NK-92 treated with Interleukin-12 subunit alpha and Interleukin-12 subunit beta, amount 100 ng/mL, for 24 hours (cell line): Measurements from ENCODE around the gene CARD10.
A peak's percentile ranks its signal among the peaks of the same experiment; 100 is the strongest.
"Not testable (repeated sequence)": the region's sequence is repeated elsewhere in the genome, so short reads cannot be mapped to it uniquely, and the experiment has no call there.

Source experiments
- DNase-seq: peaks from one replicate; lab custom pipeline; 2025; lab: John Stamatoyannopoulos, UW

Gene CARD10

DNA sequence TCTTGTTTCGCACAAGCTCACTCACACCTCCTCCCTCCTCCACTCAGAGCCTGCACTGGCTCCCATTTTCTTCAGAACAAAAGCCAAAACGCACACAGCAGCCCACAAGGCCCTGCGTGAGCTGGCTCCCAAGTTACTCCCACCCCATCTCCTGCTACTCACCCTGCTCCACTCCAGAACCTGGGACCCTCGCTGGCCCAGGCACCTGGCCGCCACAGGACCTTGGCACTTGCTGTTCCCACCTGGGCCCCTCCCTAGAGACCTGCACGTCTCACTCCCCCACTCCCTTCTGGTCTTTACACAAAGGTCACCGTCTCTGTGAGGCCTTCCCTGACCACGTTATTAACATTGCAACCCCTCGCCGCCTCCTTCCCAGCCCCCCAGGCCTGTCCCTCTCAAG, 32.1 kb downstream of the CARD10 start:
- no peak for DNase-seq

DNA sequence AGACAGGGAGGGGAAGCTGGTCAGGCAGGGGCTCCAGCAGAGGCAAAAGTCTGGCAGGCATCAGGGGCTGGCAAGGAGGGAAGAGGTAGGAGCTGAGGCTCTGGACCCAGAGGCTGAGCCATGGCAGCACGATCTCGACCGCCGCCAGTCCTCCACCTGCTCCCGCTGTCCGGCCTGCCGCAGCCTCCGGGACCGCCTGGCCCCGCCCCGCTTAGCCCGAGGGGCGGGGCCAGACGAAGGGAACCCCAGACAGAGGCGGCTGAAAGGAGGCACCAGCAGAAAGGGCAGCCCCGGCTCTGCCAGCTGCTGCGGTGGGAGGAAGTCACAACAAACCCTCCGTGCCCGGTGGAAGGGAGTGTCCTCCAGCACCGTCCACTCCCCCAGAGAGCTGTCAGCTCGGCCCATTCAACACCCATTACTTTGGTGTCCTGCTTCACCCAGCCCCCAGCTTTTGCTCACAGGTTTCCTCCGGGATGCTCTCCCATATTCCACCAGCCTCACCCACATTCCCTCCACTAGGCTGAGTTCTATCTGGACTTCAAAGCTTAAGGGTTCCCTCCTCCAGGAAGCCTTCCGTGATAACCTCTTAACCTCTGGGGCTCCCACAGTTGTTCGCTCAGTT, 32.9 kb downstream of the CARD10 start, which contains the start of gene MFNG:
Gene MFNG (minus strand): TSS at position 161 of the 622 bp plus-strand sequence. CDS start 207 bp downstream, outside the sequence.
- DNase-seq: peak; percentile 65

DNA sequence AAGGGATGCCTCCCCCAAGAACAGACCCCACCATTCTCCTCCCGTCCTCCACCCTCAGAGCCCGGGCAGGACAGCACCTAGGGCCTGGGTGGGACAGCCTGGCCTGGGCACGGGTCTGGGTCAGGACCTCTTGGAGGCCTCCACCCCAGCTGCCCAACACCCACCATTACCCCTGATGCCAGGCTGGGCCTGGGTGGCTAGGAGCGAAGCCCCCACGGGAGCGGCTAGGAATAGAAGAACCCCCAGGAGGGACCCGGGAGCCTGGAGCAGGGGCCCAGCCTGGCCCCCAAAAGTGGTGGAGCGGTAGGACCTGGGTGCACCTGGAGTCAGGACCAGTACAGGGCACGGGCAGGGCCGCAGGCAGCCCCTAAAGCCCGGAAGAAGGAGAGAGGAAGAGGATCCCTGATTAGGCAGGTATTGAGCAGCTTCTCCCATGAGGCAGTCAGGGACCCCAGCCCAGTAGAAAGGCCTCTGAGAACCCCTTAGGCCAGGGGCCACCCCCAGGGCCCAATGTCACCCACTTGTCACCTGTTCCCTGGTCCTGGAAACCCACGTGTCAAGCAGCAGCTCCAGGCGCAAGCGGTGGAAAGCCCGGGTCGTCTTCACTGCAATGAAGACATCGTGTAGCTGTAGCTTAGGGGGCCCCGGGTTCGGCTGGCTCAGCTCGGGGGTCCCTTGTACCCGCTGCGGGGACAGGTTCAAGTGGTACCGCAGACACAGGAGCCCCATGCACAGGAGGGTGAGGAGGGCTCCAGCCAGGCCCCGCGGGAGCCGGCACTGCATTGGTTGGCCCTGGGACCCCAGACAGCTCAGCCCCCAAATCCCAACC, 33.6 kb downstream of the CARD10 start:
- no peak for DNase-seq

DNA sequence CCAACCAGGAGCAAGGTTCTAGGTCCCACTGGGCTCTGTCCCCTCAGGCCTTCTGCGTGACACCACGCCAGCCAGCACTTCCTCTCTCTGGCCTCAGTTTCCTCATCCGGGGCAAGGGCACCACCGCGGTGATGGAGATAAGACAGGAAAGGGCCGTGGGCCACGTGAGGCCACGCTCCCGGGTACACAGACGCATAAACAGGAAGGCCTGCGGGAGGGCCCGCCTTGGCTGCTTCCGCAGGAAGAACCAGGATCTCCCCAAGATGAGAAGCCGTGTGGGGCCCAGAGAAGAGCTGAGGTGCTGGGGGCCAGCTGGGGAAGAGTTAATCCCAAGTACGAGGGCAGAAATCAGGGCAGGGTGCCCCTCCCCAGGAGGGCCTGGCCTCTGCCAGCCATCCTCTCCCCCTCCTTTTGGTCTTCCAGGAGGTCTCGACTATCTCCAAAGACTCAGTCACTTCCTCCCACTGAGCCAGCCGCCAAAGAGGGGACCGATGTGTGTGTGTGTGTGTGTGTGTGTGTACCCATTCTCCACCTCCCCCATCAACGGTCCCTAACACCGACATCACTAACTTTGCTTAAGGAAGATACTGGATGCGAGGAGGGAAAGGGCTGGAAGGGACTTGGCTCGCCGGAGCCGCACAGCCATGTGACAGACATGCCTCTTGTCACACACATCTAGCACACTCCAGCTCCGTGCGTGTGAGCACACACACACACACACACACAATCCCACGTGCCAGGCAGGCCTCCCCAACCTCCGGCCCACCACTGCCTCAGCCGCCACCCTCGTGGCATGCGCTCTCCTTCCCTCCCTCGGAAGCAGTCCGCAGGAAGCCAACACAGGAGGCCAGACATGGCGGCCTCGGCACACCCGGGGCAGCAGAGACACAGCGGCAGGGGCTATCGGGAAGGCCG, 34.5 kb downstream of the CARD10 start:
- DNase-seq: peak; percentile 66

DNA sequence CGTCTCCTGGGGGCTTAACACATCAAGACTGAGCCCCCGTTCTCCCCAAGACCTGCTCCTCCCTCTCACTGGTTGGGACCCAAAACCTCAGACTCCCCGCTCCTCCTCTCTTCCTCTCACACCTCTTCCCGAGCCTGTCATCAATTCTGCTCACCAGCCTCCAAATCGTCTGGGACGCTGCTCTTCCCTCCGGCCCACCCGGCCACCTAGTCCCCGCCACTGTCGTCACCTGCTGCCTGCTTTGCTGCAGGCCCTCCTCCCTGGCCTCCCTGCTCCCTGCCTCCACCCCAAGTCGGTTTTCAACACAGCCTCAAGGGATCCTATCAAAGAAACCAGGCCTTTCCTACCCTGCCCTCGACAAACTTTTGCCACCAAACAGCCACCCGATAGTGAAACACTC, 36.2 kb downstream of the CARD10 start:
- DNase-seq: no peak

DNA sequence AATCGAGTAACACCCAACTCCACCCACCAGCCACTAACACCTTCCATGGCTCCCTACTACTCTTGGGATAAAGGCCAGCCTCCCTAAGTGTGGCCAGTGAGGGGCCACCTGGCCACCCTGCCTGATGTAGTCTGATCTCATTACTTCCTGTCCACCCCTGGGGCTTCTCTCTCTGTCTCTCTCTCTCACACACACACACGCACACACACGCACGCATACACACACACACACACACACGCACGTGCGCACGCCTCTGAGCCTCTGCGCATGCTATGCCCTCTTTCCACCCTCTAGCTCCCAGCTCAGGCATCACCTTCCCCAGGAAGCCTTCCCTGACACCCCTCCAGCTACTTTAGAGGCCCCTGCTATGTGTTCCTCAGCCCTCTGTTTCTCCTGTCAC, 37.0 kb downstream of the CARD10 start:
- DNase-seq: no peak

DNA sequence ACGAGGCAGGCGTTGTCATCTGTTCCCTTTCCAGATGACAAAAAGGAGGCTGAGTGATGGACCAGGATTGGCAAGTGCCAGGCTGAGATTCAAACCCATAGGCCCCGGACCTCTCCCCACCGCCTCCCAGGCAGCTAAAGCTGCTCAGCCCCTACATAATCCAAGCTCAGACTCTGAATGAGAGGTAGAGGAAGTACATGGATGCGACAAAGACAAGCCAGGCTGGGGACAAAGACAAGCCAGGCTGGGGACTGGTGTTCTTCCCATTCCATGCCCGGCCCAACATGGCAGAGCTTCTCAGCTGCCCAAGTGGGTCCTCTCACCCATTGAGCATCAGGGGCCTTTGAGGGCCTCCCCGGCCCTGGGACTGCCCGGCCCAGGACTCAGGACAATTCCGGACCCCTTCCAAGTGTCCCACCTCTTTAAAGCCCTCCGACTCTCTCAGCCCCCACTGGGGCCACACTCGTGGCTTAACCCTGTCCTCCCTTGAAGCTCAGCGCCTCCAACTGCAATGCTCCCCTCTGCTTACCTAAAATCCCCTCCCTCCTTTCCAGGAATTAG, 37.8 kb downstream of the CARD10 start:
- DNase-seq: no peak

DNA sequence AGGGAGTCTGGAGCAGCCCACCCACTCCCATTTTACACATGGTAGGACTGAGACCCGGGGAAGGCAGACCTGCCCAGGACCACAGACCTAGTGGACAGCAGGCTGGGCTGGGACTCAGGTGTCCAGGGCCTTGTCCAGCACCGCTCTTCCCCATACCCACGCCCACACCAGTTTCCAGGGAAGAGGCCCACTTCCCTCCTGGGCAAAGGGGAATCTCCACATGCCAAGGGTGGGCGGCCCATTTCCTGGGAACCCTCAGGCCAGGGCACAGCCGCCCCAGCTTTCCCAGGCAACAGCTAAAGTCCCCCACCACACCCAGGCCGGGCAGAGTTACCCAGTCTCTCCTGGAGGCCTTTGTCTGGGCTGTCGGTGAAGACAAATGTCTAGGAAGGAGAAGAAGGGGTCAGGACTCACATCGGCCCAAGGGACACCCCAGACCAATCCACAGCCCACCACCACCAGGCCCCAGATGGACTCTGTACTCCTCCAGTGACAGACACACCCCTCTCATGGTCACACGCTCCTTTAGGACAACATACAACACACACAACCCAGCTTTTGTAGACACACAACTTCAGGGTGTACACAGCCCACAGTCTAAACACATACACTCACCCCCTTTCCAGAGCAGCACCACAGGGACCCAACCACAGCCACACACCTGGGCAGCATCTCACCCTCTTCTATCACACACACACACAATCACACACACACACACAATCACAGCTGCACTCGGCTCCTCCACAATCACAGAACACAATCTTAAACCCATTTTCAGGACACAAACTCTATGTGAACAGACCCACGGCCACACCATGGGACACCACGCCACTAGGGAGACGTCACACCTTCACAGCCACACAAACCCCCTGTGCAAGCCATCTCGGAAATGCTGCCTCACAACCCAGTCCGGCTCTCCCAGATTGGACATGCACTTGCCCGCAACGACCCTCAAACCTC, 38.5 kb downstream of the CARD10 start:
- DNase-seq: no peak

DNA sequence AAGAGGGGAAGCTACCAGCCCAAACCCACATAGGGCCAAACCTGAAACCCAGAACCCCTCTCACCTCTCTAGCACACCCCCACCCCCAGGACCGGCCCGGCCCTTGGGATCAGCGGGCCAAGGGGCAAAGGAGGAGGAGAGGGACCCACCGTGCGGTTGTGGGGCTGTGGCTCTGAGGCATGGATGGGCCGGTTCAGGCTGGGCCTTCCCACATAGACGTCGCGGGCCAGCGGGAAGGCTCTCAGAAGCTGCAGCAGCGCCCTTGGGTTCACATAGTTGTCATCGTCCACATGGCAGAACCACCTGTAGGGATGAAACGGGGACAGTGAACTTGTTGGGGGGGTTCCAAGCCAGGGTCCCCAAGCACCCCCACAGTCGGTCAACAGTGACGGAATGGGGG, 40.0 kb downstream of the CARD10 start:
- no peak for DNase-seq

DNA sequence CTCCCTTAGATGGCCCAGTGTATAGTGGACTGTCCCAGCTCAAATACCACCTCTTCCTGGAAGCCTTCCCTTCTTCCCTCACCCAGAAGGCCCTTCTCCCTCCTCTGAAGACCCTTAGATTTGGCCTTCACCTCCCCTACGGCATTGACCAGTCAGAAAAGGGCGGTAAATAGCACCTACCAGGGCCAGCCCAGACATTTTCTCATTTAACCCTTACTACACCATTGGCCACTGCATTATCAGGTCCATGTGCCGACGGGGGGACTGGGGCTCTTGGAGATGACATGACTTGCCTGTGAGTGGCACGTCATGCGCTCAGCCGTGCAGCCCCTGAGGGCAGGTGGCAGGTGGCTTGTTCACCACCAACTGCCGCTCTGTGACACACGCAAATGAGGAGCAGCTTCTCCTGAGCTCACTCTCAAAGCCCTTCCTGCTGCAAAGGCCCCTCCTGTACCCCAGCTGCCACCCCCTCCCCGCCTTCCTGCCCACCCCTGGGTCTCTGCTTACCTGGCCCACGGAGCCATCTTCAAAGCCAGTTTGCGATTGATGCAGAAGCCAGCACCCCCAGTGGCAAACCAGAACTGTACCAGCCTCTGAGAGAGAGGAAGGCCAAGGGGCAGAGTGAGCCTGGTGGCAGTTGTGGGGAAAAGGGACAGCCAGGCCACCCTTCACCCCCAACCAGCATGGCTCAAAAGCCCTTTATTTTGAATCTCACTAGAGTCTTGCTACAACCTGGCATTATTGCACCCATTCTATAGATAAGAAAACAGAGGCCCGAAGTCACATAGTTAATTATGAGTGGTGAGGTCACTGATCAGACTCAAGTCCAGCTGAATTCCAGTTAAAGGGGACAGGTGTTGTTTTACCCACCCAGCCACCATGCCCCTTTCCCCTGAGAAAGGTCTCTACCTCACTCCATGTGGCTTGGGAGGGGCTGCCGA, 42.6 kb downstream of the CARD10 start:
- no peak for DNase-seq

DNA sequence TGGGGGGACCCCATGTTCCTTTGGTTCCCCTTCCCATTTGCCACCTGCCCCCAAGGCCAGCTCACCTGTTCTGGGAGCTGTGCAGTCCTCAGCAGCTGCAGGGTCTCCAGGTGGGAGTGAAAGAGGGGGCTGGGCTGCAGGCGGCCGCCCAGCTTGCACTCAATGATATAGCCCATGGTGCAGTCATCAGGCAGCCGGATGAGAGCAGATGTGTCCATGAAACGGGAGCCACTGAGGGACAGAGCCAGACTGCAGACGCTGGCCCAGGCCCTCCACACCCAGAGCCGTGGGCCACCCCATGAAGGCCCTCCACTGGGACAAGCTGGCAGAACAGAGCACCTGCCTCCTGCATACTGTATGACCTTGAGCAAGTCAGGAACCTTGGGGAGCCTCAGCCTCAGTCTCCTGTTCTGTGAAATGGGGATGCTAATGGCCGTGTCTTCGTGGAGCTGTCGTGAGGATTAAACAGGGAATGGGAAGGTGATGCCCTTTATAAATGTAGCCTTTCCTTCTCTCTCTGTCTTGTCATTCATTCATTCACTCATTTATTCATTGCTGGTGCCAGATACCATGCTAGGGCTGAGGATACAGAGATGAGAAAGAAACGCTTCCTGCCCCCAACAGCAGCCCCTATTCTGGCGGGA, 44.6 kb downstream of the CARD10 start:
- DNase-seq: no peak

DNA sequence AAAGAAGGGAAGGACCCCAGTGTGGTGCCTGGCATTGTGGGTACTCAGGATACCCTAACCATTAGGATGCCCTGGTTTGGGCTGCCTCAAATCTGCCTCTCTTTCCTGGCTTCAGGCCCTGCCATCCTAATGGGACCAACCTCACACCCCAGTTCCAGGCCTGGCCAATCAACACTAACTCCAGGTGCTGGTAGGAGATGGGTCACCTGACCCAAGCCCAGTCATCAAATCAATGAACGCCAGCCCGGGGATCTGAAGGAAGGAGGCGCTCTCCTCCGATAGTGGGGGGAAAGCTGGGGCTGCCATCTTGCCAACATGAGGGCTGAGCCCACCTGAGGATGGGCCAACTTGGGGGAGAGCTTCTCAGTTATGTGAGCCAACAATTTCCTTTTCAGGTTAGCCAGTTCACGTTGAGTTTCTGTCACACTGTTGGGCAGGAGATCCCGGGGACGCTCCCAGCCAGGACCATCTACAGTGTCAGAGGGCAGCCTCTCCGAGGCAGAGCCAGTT, 45.7 kb downstream of the CARD10 start:
- no peak for DNase-seq

DNA sequence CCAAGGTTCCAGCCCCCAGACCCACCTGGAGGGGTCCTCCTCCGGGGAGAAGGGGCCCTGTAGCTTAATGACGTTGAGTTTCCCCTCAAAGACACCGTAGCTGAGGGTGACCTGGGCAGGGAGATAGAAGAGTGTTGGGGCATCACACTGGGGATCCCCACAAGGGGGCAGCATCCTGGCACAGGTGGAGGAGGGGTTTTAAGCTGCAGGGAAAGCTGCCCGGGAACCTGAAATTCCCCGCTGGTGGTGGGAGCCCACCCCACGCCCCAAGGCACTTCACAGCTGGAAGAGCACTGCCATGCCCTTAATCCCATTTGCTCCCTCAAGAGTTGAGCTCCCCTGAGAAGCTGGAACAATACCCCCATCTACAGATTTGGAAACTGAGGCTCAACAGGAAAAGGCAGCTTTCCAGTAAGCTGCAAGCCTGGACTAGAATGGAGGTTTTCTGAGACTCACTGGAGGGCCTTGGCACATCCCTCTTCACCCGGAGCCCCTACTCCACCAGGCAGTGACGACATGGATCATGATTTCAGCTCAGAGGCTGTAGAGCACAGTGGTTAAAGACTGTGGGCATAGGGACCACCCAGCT, 46.7 kb downstream of the CARD10 start:
- no peak for DNase-seq

DNA sequence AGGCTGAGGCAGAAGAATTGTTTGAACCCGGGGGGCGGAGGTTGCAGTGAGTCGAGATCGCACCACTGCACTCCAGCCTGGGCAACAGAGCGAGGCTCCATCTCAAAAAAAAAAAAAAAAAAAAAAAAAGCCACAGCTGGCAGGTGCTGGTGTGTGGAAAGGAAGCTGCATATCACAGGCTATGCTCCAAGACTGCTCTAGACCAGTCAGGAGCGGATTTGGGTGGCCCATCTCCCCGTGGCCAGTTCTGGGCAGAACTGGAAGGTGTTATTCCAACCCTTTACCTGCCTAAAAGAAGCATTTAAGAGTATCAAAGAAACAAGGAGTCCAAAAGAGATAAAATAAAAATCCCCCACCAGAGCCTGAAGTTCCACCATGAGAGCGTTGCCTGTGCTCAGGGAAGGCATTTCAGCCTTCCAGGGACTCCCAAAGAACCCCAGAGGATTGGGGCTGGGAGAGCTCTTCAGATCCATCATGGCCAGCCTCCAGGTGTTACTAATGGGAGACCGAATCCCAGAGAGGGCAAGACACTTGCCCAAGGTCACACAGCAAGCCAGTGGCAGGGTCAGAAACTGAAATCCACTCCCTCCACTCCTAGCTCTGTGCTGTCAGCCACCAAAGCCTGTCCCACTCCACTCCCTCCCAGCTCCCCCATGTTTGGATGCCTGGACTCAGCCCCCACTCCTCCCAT, 47.3 kb downstream of the CARD10 start:
- DNase-seq: no peak

DNA sequence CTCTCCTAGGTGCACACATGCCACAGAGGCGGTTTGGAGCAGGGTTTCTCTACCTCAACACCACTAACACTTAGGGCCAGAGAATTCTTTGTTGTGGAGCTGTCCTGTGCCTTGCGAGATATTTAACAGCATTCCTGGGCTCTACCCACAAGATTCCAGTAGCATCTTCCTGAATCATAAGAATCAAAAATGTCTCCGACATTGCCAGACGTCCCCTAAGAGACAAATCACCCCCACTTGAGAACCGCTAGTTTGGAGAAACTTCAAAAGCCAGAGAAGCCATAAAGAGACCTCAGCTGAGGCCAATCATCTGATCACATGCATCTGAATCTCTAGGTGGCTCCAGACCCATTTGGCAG, 49.1 kb downstream of the CARD10 start:
- no peak for DNase-seq

DNA sequence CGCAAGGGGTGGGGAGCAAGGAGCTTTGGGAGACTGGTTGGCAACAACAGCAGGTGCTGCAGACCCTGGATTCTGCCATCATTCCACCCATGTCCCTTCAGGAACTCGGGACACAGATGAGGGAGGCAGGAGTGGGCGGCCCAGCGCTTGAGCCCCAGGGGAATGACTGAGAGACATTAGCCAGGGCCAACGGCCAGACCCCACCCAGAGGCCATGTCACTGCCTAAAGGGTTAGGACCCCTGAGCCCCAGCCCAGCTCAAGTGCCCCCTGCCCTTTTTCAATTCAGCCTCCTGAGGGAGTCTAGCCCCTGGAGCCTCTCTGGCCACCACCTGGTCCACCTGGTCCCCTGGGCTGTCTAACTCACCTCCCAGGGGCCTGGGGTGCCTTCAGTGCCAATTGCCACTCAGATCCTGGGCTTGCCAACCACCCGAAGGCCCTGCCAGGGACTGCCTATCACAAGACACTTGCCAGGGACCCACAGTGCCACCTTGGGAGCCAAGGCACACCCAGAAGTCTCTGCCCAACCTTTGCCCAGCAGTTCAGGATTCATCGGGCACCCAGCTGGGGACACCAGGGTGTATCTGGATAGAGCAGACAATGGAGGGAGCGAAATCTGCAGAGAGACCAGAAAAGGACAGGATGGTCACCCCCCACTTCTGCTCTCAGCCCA, 49.7 kb downstream of the CARD10 start:
- no peak for DNase-seq

DNA sequence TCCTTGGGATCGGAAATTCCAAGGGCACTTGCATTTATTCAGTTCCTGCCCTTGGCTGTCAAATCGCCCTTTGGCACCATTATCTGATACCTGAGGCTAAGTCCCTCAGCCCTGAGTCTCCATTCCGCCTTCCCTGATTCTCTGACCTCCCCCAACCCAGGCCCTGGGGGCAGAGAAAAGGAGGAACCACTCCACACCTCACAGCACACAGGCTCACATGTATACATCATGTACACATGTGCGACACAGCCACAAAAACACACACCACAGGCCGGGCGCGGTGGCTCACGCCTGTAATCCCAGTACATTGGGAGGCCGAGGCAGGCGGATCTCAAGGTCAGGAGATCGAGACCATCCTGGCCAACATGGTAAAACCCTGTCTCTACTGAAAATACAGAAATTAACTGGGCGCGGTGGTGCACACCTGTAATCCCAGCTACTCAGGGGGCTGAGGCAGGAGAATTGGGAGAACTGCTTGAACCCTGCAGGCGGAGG, 51.0 kb downstream of the CARD10 start:
- not testable (repeated sequence) for DNase-seq
